Muscle layer of colon (tissue), 2 donors: ENCODE data around the gene SLC16A11.

Experiments used
- H3K27ac ChIP-seq: one replicate; pipeline ENCODE4 v1.7.0; 2013; ENCODE audit warnings: low read depth, mild to moderate bottlenecking, low read length, moderate library complexity
- H3K27me3 ChIP-seq, 2 donors: one replicate each; pipeline ENCODE4 v1.7.0; 2013; ENCODE audit warnings: low read length in 2 of 2, mild to moderate bottlenecking in 2 of 2; ENCODE audit not compliant: insufficient read depth in 2 of 2, control insufficient read depth in 1 of 2
- H3K36me3 ChIP-seq: one replicate; pipeline ENCODE4 v1.7.0; 2013; ENCODE audit warnings: mild to moderate bottlenecking, low read length; ENCODE audit not compliant: insufficient read depth
- H3K4me1 ChIP-seq: one replicate; pipeline ENCODE4 v1.7.0; 2013; ENCODE audit warnings: mild to moderate bottlenecking, low read length; ENCODE audit not compliant: insufficient read depth
- H3K4me3 ChIP-seq, 2 donors: one replicate each; pipeline ENCODE4 v1.7.0; 2013; ENCODE audit warnings: low read length in 2 of 2, low read depth in 1 of 2, mild to moderate bottlenecking in 1 of 2, moderate library complexity in 1 of 2
- H3K9ac ChIP-seq: one replicate; pipeline ENCODE4 v1.7.0; 2013; ENCODE audit warnings: low read length
- H3K9me3 ChIP-seq: one replicate; pipeline ENCODE4 v1.7.0; 2013; ENCODE audit warnings: mild to moderate bottlenecking, low read length
- donor health status: abdominal sarcoma.
- donor health status: Adenocarcinoma of cecum.

Gene SLC16A11

DNA sequence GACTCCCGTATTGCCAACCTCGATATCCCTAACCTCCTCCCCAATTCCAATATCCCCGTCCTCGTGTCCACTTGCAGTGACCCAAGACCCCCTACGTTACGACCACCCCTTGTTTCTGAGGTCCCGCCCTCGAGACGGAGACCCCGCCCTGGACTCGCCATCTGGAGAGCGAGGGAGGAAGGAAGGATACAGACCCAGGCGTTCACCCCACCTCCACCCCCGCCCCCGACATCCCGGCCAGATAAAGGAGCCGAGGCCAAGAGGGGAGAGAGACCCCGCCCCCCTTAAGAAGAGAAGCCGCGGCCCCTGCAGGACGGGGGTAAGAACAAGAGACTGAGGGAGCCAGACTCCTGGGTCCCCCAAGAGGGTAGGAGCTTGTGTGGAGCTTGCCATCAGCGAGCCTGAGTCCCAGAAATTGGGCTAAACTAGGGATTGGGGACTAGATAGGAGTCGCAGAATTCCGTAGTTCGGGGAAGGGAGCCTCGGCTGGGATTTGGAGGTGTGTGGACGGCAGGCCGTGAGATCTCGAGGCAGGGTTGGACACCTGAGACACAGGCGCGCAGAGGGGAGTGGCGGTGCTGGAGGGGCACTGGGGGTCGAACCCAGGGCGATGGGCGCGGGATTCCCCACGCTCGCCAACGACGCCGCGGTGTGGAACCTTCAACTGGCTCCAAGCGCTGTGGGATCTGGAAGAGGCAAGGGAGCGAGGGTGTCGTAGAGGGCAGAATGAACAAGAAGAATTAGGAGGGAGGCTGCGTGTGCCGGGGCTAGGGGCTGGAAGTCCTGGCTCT lies 20.9 kb downstream of the SLC16A11 start, which contains the start of gene BCL6B:
TSS of gene BCL6B (plus strand) at position 270 of the 791 bp plus-strand sequence. CDS start 622 bp downstream, outside the sequence.
- H3K4me1 ChIP-seq, result peaks cover 11% of the 10 kb centered on the region
- peaks cover 10 to 31% of the 10 kb centered on the region in 2 donors for H3K27me3 ChIP-seq
- peak within 1 kb of the TSS; percentile 46 for H3K27ac ChIP-seq
- no peaks in the 10 kb centered on the region for H3K9me3 ChIP-seq
- no peaks in the 10 kb centered on the region for H3K36me3 ChIP-seq
- H3K9ac ChIP-seq, result no peak within 1 kb of the TSS
- H3K4me3 ChIP-seq, result peak within 1 kb of the TSS in 1 of 2 donors; percentile 38

DNA sequence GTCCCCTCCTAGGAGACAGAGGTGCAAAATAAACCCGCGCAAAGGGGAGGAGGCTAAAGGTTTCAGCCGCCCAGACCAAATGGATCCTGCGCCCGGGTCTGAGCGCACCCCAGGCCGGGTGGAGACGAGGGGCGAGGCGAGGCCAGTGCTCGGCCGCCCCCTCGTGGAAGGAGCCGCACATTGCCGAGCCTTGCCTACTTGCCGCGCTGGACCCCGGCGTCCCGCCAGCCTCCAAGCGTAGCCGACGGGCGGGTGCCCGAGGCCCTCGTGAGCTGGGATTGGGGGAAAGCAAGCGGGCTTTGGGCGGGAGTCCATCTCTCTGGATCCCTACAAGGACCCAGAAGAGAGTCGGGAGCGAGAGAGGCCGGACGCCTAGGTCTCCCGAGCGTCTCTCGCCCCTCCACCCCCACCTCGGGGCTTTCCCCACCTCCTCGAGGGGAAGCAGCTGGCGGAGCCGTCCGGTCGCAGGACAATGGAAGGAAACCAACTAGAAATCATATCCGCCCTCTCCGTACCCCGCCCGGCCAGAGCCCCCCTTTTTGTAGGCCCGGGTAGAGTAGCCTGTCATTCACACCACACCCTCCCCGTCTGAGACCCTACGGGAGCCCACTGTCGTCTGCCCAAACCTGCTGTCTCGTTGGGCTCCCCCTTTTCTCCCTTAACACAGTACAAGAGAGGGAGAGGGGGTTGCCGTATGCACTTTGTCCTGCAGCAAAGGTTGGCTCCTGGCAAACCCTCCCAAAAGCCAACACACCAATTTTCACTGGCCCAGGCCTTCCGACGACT lies 21.7 kb downstream of the SLC16A11 start:
- H3K4me1 ChIP-seq, result peaks cover 19% of the 10 kb centered on the region
- H3K9me3 ChIP-seq, result no peaks in the 10 kb centered on the region
- H3K9ac ChIP-seq, result no peak overlapping the region
- H3K27ac ChIP-seq, result peak overlapping the region; percentile 1
- H3K36me3 ChIP-seq, result peaks cover 2% of the 10 kb centered on the region
- peak overlapping the region in 1 of 2 donors; percentile 38 for H3K4me3 ChIP-seq
- peaks cover 10 to 31% of the 10 kb centered on the region in 2 donors for H3K27me3 ChIP-seq

DNA sequence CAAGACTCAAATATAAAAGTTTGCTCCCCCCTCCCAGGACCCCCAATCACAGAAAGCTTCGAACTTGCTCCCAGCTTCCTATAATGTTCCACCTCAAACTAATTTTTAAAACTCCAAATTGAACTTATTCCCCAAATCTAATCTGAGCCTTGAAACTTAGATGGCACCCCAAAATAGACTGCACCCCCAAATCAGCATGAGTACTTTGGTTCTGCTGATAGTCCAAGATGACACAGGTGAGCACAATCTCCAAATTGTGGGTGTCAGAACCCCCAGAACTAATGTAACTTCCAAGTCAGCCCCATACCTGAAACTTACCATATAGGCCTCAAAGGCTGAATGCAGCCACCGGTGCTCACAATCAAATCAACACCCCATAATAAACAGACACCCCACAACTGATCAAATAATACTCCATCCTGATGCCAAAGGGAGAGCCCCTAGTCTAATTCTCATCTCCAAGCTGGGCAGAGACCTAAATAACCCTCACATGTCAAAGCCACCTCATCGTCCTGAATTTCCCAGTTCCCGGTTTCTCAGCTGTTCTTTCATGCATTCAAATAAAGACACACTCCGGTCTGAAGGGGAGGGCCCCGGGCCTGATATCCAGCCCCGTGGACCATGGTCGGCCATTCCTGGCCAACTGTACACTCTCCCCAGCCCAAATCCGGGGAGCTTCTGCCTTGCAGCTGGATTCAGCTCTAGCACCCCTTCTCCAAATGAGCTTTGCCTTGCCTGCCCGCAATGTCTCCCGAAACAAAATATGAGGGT lies 22.8 kb downstream of the SLC16A11 start:
- peaks cover 10 to 31% of the 10 kb centered on the region in 2 donors for H3K27me3 ChIP-seq
- peaks cover 10% of the 10 kb centered on the region for H3K36me3 ChIP-seq
- H3K4me3 ChIP-seq, result peak overlapping the region in 1 of 2 donors; percentile 38
- peaks cover 25% of the 10 kb centered on the region for H3K4me1 ChIP-seq
- H3K9ac ChIP-seq, result no peak overlapping the region
- no peaks in the 10 kb centered on the region for H3K9me3 ChIP-seq
- no peak overlapping the region for H3K27ac ChIP-seq

DNA sequence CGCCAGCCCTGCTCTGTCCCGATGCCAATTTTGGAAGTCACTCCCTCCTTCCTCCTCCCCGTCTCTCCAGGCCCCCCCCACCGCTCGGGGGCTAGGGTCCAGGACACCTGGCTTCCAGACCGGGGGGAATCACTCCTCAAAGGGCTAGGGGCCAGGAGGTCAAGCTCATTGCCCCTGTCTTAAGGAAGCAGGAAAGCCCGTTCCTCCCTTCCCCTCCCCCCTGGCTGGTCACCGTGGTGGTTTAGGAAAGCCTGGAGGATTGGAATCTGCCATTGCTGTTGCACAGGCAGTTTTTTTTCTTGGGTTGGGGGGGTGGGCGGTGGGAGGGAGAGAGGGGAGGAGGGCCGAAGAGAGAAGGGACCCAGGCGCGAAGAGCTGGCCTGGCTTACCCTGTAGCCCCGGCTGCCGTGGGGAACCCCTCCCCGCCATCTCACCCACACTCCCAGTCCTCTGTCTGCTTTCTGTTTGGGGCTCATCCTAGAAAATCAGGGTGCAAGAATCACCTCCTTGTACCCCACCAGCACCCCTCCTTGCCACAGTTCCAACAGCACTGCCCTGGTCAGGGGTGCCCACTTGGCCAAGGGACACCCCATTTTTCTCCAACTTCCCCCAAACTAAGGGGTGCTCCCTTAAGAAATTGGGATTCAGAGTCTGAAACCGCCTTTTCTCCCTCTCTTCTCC lies 23.9 kb downstream of the SLC16A11 start:
- Histone ChIP-seq H3K36me3 (peaks cover 10% of the 10 kb centered on the region), H3K9me3 (no peaks in the 10 kb centered on the region), H3K27me3 (peaks cover 10 to 31% of the 10 kb centered on the region in 2 donors), H3K4me3 (peak overlapping the region; percentile 90 to 95), H3K27ac (peak overlapping the region; percentile 90), H3K9ac (peak overlapping the region; percentile 98), H3K4me1 (peaks cover 35% of the 10 kb centered on the region)

DNA sequence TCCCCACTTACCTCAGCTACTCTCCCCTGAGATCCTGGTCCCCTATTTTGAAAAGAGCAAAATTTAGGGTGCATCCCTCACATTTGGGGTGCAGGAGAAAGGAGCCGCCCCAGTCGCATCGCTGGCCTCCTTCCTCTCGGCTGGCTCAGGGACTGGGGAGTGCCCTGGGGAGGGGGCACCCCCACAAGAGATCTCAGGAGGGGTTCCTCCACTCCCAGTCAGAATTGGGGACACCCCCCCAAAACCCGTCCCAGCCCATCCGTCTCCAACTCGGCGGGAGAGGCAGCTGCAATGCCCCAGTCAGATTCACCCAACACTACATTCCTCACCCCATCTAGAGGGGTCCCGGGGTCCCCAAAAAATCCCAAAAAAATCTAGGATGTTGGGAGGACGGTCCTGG lies 24.5 kb downstream of the SLC16A11 start:
- peaks cover 10 to 29% of the 10 kb centered on the region in 2 donors for H3K27me3 ChIP-seq
- no peaks in the 10 kb centered on the region for H3K9me3 ChIP-seq
- peaks cover 35% of the 10 kb centered on the region for H3K4me1 ChIP-seq
- peak overlapping the region; percentile 90 to 95 for H3K4me3 ChIP-seq
- peak overlapping the region; percentile 98 for H3K9ac ChIP-seq
- peaks cover 10% of the 10 kb centered on the region for H3K36me3 ChIP-seq
- H3K27ac ChIP-seq, result peak overlapping the region; percentile 90

DNA sequence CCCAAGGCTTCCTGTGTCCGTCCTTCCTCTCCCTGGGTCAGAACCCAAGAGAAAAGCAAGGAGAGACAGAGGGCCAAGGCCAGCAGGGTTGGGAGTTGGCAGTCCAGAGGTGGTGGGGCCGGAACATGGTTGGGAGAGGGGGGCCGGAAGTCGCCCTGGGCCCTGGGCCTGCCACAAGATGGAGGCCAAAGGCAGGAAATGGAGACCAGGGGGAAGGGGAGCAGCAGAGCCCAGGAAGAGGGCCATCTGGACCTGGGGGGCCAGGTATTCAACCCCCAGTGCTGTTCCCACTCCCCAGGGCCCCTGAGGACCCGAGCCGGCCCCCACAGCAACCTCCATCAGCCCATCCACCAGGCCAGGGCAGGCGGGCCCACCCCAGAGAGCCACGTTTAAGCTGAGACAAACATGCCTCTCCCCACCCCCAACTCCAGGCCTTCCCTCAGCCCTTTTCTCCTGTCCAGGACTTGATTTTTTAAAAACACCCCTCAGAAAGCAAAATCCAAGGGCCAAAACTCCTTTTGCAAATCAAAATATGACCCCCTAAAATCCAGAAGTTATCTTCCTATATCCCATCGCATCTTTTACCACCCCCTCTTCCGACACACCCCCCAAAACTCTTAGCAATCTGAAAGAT lies 25.4 kb downstream of the SLC16A11 start:
- peak overlapping the region; percentile 98 for H3K9ac ChIP-seq
- peaks cover 10 to 22% of the 10 kb centered on the region in 2 donors for H3K27me3 ChIP-seq
- H3K9me3 ChIP-seq, result no peaks in the 10 kb centered on the region
- peaks cover 10% of the 10 kb centered on the region for H3K36me3 ChIP-seq
- H3K4me3 ChIP-seq, result peak overlapping the region; percentile 90 to 95
- peak overlapping the region; percentile 90 for H3K27ac ChIP-seq
- H3K4me1 ChIP-seq, result peaks cover 41% of the 10 kb centered on the region

DNA sequence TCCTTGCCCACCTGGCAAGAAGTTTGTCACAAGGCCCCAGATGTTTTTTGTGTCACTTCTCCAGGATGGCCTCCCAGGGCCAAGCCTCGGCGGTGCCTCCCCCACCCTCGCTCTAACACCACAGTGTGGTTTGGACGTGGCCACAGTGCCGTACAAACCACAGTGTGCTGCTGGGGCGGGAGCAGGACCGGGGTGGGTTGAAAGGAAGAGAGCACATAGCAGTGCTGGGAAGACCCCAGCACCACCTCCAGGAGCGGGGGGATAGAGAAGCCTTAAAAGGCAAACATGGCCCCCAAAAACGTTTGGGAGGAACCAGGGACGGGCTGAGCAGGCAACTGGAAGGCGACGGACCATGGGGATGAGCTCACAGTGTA lies 26.1 kb downstream of the SLC16A11 start:
- Histone ChIP-seq H3K9me3 (no peaks in the 10 kb centered on the region), H3K4me3 (peak overlapping the region; percentile 90 to 95), H3K9ac (peak overlapping the region; percentile 98), H3K27ac (peak overlapping the region; percentile 90), H3K4me1 (peaks cover 44% of the 10 kb centered on the region), H3K36me3 (peaks cover 10% of the 10 kb centered on the region), H3K27me3 (peaks cover 6 to 16% of the 10 kb centered on the region in 2 donors)

DNA sequence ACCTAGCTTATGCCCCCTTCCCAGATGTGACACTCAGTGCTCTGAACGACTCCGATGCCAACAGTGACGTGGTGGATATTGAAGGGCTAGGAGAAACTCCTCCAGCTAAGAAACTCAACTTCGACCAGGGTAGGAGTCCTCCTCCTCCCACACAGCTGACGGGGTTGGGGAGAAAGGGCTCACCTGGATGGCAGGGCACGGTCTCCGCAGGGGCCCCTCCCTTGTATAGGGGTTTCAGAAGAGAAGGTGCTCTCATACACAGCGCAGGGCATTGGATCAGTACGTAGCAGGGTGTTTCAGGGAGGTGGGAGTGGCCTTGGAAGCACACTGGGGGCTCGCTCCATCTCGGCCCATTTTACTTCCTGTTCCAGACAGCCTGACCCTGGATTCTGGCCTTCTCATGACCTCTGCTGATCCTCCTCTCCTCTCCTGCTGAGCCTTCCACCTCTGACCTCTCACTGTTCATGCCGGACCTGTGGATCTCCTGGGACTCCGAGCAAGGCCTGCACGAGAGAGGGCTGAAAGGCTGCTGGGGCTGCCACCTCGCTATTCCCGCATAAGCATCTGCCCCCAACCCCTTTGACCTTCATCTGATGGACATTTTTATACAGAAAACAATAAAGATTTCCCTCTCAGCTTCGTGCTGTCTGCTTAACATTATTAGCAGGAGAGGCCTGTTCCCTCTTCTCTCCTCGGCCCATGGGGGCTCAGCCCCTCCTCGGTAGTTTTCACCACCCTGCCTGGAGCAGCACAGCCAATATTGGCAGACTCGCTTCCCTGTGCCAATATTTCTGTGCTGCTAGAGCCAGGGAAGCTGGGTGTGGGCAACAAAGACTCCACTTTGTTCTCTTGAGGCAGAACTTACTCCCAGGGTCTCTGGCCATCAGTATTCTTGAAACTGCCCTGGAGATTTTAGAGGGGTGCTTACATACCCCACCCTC lies 26.7 kb downstream of the SLC16A11 start:
- H3K36me3 ChIP-seq, result peaks cover 10% of the 10 kb centered on the region
- H3K4me1 ChIP-seq, result peaks cover 44% of the 10 kb centered on the region
- peak overlapping the region; percentile 90 for H3K27ac ChIP-seq
- peak overlapping the region in 1 of 2 donors; percentile 95 for H3K4me3 ChIP-seq
- H3K9ac ChIP-seq, result peak overlapping the region; percentile 98
- H3K9me3 ChIP-seq, result no peaks in the 10 kb centered on the region
- peaks cover under 1 to 9% of the 10 kb centered on the region in 2 donors for H3K27me3 ChIP-seq

DNA sequence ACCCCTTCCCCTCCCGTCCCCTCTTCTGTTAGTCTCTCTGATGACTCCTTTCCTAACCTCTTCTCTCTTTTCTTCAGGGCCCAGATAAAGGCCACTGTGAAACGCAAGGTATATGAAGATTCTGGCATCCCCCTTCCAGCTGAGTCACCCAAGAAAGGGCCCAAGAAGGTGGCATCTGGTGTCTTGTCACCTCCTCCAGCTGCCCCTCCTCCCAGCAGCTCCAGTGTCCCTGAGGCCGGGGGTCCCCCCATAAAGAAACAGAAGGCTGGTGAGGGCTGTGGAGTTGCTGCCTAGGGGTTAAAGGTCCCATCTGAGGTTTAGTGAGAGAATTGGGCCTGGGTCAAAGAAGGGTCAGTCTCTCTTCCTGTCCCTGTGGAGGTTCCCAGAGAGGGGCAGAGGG lies 27.5 kb downstream of the SLC16A11 start:
- H3K9ac ChIP-seq, result no peak overlapping the region
- peaks cover 0 to 2% of the 10 kb centered on the region in 2 donors for H3K27me3 ChIP-seq

More for the DNA sequence above, 27.5 kb downstream of the SLC16A11 start:
- H3K27ac ChIP-seq, result peak overlapping the region; percentile 10
- peaks cover 10% of the 10 kb centered on the region for H3K36me3 ChIP-seq
- H3K9me3 ChIP-seq, result no peaks in the 10 kb centered on the region
- no peak overlapping the region for H3K4me3 ChIP-seq
- peaks cover 44% of the 10 kb centered on the region for H3K4me1 ChIP-seq
